Measurements from ENCODE around the gene LDLR.
"Not testable (repeated sequence)": the region's sequence is repeated elsewhere in the genome, so short reads cannot be mapped to it uniquely, and the experiment has no call there.

LDLR gene

GRCh38 chr19:11142528-11143171 is 53.4 kb downstream of the LDLR start:
- no peak for DNase-seq

DNA sequence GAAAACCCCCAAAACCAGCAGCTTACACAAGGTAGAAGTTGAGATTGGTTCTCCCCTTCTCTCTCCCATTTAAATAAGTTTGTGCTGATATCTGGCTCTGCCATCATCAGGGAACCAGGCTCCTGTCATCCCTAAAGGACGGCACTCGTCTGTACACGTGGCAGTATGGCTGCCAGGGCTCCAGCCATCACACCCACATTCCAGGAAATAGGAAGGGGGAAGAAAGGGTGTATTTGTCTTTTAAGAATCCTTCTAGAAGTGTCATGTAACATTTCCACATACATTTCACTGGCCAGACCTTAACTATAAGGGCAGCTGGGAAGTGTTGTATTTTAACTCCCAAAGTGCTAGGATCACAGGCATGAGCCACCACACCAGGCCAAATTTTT is 56.3 kb downstream of the LDLR start:
- no peak for DNase-seq

DNA sequence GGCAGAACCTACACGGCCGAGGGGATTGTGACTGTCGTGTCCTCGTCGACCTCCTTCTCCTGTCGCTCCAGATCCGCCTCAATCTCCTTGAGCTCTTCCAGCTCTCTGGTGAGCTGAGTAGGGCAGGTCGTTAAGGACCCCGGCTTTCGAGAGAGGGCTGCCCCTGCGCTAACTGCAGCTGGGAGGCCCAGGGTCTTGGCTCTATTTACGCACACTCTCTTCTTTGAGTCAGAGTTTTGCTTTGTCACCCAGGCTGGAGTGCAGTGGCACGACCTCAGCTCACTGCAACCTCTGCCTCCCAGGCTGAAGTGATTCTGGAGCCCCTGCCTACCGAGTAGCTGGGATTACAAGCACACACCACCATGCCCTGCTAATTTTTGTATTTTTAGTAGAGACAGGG is 58.7 kb downstream of the LDLR start:
- DNase-seq, result no peak

DNA sequence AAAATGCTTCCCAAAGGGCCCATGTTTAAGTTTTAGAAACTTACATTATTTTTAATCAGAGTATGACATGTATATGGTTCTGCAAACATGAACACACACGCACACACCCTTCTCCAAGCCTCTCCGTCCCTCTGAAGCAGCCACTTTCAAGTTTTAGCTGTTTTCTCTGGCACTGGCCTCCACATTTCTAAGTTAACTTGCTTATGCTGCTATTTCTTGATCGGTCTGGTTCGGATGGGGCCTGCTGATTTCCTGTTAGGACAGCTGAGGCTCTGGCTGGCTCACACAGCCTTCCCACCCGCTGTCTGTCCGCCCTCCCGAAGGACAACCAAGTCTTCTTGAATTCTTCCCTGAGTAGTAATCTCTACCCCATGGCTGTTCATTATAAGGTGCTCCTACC is 61.9 kb downstream of the LDLR start:
- no peak for DNase-seq

GRCh38 chr19:11152318-11153062 is 63.2 kb downstream of the LDLR start:
- no peak for DNase-seq

GRCh38 chr19:11154683-11155047 is 65.4 kb downstream of the LDLR start:
- no peak for DNase-seq

GRCh38 chr19:11155373-11156120 is 66.3 kb downstream of the LDLR start, which contains the start of gene SPC24:
Gene SPC24 (minus strand): TSS chr19:11155782. CDS start chr19:11155776, 6 bp downstream.
- peak; percentile 85 for DNase-seq

- no peak for DNase-seq
Observed at GRCh38 chr19:11159598-11160439, 70.6 kb downstream of the LDLR start.

GRCh38 chr19:11160440-11160768 is 71.1 kb downstream of the LDLR start:
- not testable (repeated sequence) for DNase-seq

- DNase-seq, result no peak
Observed at GRCh38 chr19:11164296-11164695, 75.0 kb downstream of the LDLR start.

DNA sequence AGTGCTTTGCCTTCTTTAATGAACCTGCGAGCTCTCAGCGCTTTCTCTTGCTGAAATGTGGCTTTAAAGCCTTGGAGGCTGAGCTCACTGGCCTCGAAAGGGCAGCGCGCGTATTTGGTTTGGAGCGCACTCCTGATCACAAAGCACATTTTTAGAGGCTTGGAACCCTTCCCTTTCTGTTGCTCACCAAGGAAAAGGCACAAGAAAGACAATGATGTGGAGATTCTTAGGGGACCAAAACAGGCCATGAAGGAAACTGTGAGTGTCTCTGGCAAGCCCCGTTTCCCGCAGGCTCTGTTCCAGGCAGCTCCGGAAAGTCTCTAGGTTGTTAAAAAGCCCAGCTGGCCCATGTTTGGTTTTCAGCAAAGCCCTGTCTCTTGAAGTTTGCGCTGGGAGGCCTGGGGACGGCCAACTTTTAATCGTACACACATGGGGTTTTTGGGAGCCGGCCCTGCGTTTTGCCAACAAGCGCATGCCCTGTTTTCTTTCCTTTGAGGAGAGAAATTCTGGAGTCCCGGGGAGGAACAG is 75.7 kb downstream of the LDLR start:
- no peak for DNase-seq

- no peak for DNase-seq
Observed at GRCh38 chr19:11165486-11166030, 76.3 kb downstream of the LDLR start.

- DNase-seq, result no peak
Observed at GRCh38 chr19:11166281-11167142, 77.2 kb downstream of the LDLR start.

DNA sequence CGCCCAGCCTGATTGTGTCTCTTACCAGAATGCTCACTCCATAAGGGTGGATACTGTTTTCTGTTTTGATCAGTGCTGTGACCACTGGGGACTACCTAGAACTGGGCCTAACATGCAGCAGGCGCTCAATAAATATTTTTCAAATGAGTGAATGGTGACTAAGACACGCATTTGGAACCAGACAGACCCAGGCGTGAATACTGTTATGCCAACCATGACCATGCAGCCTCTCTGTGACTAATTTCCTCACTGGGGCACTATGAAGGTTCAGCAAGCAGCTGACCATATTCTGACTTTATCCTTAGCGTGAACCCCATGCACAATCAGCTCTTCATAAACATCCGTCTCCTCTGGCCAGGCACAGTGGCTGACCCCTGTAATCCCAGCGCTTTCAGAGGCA is 79.3 kb downstream of the LDLR start:
- DNase-seq, result no peak

DNA sequence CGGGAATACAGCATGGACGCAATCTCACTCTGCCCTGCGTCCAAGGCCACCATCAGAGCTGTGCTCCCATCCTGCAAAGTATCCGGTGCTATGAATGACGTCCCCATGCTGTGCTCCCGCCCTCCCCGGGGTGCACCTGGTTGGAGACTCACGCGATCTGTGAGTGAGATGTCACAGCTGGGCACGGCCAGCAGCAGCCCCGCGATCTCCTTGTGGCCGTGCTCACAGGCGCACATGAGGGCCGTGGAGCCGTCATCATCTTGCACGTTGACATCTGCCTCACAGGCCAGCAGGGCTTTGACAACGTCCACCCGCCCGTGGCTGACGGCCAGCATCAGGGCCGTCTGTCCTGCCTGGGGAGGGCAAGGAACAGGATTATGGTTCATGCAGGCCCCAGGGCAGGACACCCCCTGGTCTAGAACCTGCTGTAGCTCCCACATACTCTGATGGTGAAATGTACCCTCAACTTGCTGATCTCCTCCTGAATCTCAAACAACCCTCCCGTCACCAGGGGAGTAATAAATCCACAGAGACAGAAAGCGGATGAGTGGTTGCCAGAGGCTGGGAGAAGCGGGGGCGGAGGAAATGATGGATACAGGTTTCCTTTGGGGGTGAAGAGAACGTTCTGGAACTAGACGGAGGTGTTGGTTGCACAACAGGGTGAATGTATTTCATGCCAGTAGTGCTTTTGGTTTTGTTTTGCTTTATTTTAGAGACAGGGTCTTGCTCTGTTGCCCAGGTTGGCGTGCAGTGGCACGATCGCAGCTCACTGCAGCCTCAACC is 80.8 kb downstream of the LDLR start:
- no peak for DNase-seq

DNA sequence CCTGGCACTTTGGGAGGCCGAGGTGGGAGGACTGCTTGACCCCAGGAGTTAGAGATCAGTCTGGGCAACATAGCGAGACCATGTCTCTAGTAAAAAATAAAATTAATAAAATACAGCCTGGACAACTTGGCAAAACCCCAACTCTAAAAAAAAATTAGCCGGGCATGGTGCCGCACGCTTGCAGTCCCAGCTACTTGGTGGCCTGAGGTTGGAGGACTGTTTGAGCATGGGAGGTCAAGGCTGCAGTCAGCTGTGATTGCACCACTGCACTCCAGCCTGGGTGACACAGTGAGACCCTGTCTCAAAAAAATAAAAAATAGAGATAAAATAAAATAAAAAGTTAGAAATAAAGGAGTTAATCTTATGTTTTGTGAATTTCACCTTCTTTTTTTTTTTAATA is 81.9 kb downstream of the LDLR start:
- no peak for DNase-seq

DNA sequence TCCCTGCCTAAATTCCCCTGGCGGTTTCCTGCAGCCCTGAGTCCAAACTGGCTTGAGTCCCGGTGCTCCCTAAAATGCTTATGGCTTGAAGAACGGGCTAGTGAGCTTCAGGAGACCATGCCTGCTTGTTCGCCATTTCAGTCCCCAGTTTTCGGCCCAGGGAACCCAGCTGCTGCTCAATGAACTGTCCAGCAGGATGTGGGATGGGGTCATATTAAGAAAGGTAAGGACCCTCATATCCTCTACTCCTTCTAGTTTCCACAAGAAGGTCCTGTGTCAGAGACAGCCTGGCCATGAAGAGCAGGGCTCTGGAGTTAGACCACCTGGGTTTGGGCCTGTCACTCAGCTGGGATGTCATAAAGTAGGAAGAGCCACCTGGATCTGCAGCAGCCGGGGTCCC is 83.3 kb downstream of the LDLR start:
- DNase-seq, result no peak

DNA sequence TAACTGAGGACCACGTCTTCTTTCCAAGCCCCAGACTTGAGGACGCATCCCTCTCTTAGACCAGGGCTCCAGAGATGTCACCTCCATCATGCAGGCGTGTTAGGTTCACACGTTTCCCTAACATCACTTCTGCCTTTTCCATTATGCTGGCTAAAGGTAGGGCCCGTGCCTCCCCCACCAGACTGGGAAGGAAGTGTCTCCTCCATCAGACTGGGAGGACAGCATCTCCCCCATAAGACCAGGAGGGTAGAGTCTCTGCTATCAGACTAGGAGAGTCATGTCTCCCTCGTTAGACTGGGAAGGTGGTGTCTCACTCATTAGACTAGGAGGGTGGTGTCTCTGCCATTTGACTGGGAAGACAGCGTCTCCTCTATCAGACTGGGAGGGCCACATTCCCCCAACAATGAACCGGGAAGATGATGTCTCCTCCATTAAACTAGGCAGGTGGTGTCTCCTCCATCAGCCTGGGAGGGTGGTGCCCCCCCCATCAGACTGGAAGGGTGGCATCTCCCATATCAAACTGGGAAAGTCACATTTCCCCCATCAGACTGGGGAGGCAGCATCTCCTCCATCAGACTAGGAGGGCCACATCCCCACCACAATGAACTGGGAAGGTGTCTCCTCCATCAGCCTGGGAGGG is 84.4 kb downstream of the LDLR start:
- DNase-seq, result no peak

DNA sequence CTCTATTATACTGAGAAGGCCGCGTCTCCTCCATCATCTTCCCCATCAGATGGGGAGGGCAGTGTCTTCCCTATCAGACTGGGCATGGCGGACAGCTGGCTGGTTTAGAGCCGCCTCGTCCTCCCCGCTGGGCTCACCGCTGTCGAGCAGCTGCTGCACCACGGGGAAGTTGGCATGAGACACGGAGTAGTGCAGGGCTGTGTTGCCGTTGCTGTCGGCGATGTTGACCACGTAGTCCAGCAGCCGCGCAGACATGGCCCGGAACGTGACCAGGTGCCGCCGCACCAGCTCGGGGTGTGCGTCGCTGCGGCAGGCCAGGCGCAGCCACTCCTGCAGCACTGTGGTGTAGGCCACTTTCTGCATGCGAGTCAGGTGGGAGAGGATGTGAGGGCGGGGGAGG is 85.1 kb downstream of the LDLR start:
- no peak for DNase-seq

GRCh38 chr19:11175920-11176319 is 86.7 kb downstream of the LDLR start:
- DNase-seq, result no peak
